HEK293 (cell line): ENCODE data around the gene CCDC146.

Experiments
- CTCF ChIA-PET: fragments of 350-600 bp; formaldehyde crosslinking; extraction: SDS; loops from one replicate; lab custom pipeline; 2021; ENCODE audit warnings: antibody characterized with exemption; lab: Yijun Ruan, JAX
- POLR2A ChIA-PET: fragments of 300-600 bp; formaldehyde crosslinking; extraction: SDS; loops from one replicate; lab custom pipeline; 2020; ENCODE audit warnings: antibody characterized with exemption, inconsistent platforms; lab: Yijun Ruan, JAX
- H3K27ac ChIP-seq: fragments of 200-500 bp; sonication (Bioruptor generic); 2 replicates; pipeline ENCODE4 v1.5.1; 2014; ENCODE audit warnings: low read depth, low read length, control low read depth, inconsistent platforms; ENCODE audit errors: extremely low read depth
- H3K36me3 ChIP-seq, 2 experiments: fragments of 200-500 bp in 1 of 2; sonication (Bioruptor generic) in 1 of 2; 1 replicate in 1 of 2; 2 replicates in 1 of 2; pipeline ENCODE4 v1.5.1; 2014 to 2017; ENCODE audit warnings: inconsistent platforms in 2 of 2, low read length in 2 of 2; ENCODE audit not compliant: control insufficient read depth in 2 of 2, insufficient read depth in 1 of 2
- H3K4me1 ChIP-seq: fragments of 200-500 bp; sonication (Bioruptor generic); 2 replicates; pipeline ENCODE4 v1.5.1; 2014; ENCODE audit warnings: mild to moderate bottlenecking, low read length, inconsistent platforms; ENCODE audit not compliant: control insufficient read depth, insufficient read depth
- H3K4me3 ChIP-seq: 2 replicates; pipeline ENCODE4 v1.5.1; 2011; ENCODE audit warnings: low read depth, mild to moderate bottlenecking, control low read depth, low read length, moderate library complexity
- H3K9me3 ChIP-seq: fragments of 200-500 bp; sonication (Bioruptor generic); 2 replicates; pipeline ENCODE4 v1.5.1; 2014; ENCODE audit warnings: low read depth, low read length, inconsistent platforms; ENCODE audit not compliant: control insufficient read depth, insufficient read depth
- GFI1B ChIP-seq: fragments of 450-650 bp; formaldehyde crosslinking; IDR thresholded peaks from 2 replicates; pipeline ENCODE4 v1.5.1; 2016; ENCODE audit warnings: missing biosample characterization, missing genetic modification characterization
- KLF10 ChIP-seq: fragments of 450-650 bp; IDR thresholded peaks from 2 replicates; pipeline ENCODE4 v1.5.1; 2018; ENCODE audit warnings: missing biosample characterization, mild to moderate bottlenecking, missing genetic modification characterization
- KLF16 ChIP-seq: fragments of 450-650 bp; formaldehyde crosslinking; IDR thresholded peaks from 2 replicates; pipeline ENCODE4 v1.5.1; 2017; ENCODE audit warnings: missing biosample characterization, missing genetic modification characterization
- KLF7 ChIP-seq: fragments of 450-650 bp; formaldehyde crosslinking; IDR thresholded peaks from 2 replicates; pipeline ENCODE4 v1.5.1; 2016; ENCODE audit warnings: missing biosample characterization, missing genetic modification characterization, borderline replicate concordance
- OSR2 ChIP-seq: fragments of 450-650 bp; formaldehyde crosslinking; IDR thresholded peaks from 2 replicates; pipeline ENCODE4 v1.5.1; 2016; ENCODE audit warnings: missing biosample characterization, missing genetic modification characterization
- OVOL3 ChIP-seq: fragments of 450-650 bp; formaldehyde crosslinking; IDR thresholded peaks from 2 replicates; pipeline ENCODE4 v1.5.1; 2016; ENCODE audit warnings: missing biosample characterization, missing genetic modification characterization
- REPIN1 ChIP-seq: fragments of 450-650 bp; formaldehyde crosslinking; IDR thresholded peaks from 2 replicates; pipeline ENCODE4 v1.5.1; 2017; ENCODE audit warnings: missing biosample characterization, missing genetic modification characterization, low read depth
- SALL2 ChIP-seq: fragments of 450-650 bp; formaldehyde crosslinking; IDR thresholded peaks from 2 replicates; pipeline ENCODE4 v1.5.0; 2017; ENCODE audit warnings: missing biosample characterization, mild to moderate bottlenecking, missing genetic modification characterization, borderline replicate concordance
- ZBTB1 ChIP-seq: fragments of 450-650 bp; formaldehyde crosslinking; IDR thresholded peaks from 2 replicates; pipeline ENCODE4 v1.5.1; 2016; ENCODE audit warnings: missing biosample characterization, missing genetic modification characterization
- ZNF146 ChIP-seq: fragments of 450-650 bp; formaldehyde crosslinking; IDR thresholded peaks from 2 replicates; pipeline ENCODE4 v1.5.1; 2016; ENCODE audit warnings: missing biosample characterization, missing genetic modification characterization
- ZNF19 ChIP-seq: fragments of 450-650 bp; formaldehyde crosslinking; IDR thresholded peaks from 2 replicates; pipeline ENCODE4; 2016; ENCODE audit warnings: missing biosample characterization, missing genetic modification characterization, low read depth
- ZNF221 ChIP-seq: fragments of 450-650 bp; formaldehyde crosslinking; IDR thresholded peaks from 2 replicates; pipeline ENCODE4 v1.5.1; 2017; ENCODE audit warnings: missing biosample characterization, missing genetic modification characterization, borderline replicate concordance
- ZNF248 ChIP-seq: fragments of 450-650 bp; formaldehyde crosslinking; IDR thresholded peaks from 2 replicates; pipeline ENCODE4 v1.5.1; 2017; ENCODE audit warnings: missing biosample characterization, missing genetic modification characterization
- ZNF311 ChIP-seq: fragments of 450-650 bp; formaldehyde crosslinking; IDR thresholded peaks from 2 replicates; pipeline ENCODE4 v1.5.1; 2017; ENCODE audit warnings: missing biosample characterization, missing genetic modification characterization, borderline replicate concordance
- ZNF48 ChIP-seq: fragments of 450-650 bp; formaldehyde crosslinking; IDR thresholded peaks from 2 replicates; pipeline ENCODE4 v1.5.1; 2016; ENCODE audit warnings: missing biosample characterization, missing genetic modification characterization
- ZNF530 ChIP-seq: fragments of 450-650 bp; formaldehyde crosslinking; IDR thresholded peaks from 2 replicates; pipeline ENCODE4 v1.5.1; 2016; ENCODE audit warnings: low read depth, missing biosample characterization, missing genetic modification characterization
- ZNF571 ChIP-seq: fragments of 450-650 bp; formaldehyde crosslinking; IDR thresholded peaks from 2 replicates; pipeline ENCODE4 v1.5.0; 2017; ENCODE audit warnings: missing biosample characterization, missing genetic modification characterization
- ZNF658 ChIP-seq: fragments of 450-650 bp; formaldehyde crosslinking; IDR thresholded peaks from 2 replicates; pipeline ENCODE4; 2016; ENCODE audit warnings: missing biosample characterization, missing genetic modification characterization
- ZNF837 ChIP-seq: fragments of 450-650 bp; formaldehyde crosslinking; IDR thresholded peaks from 2 replicates; pipeline ENCODE4 v1.5.1; 2016; ENCODE audit warnings: missing biosample characterization, missing genetic modification characterization
- TF ChIP-seq, protein P1 (sequence below): fragments of 450-650 bp; formaldehyde crosslinking; IDR thresholded peaks from 2 replicates; pipeline ENCODE4 v1.5.1; 2016; ENCODE audit warnings: missing biosample characterization, missing genetic modification characterization
- TF ChIP-seq, protein P2 (sequence below): fragments of 450-650 bp; formaldehyde crosslinking; IDR thresholded peaks from 2 replicates; pipeline ENCODE4 v1.5.1; 2016; ENCODE audit warnings: missing biosample characterization, missing genetic modification characterization

The CCDC146 gene

DNA sequence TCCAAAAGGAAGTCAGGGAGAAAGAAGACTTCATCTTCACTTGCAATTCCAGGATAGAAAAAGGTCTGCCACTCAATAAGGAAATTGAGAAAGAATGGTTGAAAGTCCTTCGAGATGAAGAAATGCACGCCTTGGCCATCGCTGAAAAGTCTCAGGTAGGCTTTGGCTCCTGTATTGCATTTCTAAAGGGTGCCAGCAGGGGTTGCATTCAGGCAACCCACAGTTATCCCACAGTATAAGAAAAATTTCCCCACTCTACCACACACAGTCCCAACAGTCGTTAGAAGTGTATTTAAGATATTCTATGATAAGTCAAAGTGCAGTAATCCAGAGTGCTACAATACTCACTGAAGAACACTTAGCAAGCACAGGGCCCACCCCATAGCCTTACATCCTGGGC is 170.6 kb downstream of the CCDC146 start:
- no peak for TF ChIP-seq SALL2 (tag by site-specific recombination)
- TF ChIP-seq GFI1B, result no peak
- TF ChIP-seq ZNF146, result no peak
- TF ChIP-seq KLF7 (tag by site-specific recombination), result no peak
- TF ChIP-seq ZBTB1 (tag by site-specific recombination), result no peak
- TF ChIP-seq ZNF221 (tag by site-specific recombination), result no peak
- no peak for TF ChIP-seq KLF16 (tag by site-specific recombination)
- no peak for TF ChIP-seq ZNF658
- Histone ChIP-seq H3K9me3 (no peaks in the 10 kb centered on the region), H3K4me1 (no peaks in the 10 kb centered on the region), H3K36me3 (no peaks in the 10 kb centered on the region), H3K4me3 (no peak overlapping the region), H3K27ac (no peak overlapping the region)
- POLR2A ChIA-PET, result no interaction called here
- CTCF ChIA-PET, result no interaction called here

DNA sequence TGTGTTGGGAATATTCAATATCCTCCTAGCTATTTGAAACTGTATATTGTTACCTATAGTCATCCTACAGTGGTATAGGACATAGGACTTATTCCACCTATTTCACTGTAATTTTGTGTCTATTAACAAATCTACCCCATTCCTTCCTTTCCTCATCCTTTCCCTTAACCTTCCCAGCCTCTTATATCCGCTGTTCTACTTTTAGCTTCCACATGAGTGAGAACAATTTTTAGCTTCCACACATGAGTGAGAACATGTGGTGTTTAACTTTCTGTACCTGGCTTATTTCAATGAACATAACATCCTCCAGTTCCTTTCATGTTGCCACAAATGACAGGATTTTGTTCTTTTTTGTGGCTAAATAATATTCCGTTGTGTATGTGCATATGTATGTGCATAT is 173.1 kb downstream of the CCDC146 start:
- no peaks in the 10 kb centered on the region for H3K36me3 ChIP-seq
- no peak overlapping the region for H3K4me3 ChIP-seq
- ChIA-PET POLR2A (no interaction called here), CTCF (interaction anchor here (0.5 to 0.7 kb wide), 4 partner anchors 21 to 1149 kb away, joined by 3 to 4 read pairs (median 4); no protein-coding TSS in a partner anchor)
- TF ChIP-seq OSR2 (tag by site-specific recombination), result no peak
- no peak for TF ChIP-seq OVOL3 (tag by site-specific recombination)
- TF ChIP-seq ZNF311, result no peak
- TF ChIP-seq, protein P1, sequence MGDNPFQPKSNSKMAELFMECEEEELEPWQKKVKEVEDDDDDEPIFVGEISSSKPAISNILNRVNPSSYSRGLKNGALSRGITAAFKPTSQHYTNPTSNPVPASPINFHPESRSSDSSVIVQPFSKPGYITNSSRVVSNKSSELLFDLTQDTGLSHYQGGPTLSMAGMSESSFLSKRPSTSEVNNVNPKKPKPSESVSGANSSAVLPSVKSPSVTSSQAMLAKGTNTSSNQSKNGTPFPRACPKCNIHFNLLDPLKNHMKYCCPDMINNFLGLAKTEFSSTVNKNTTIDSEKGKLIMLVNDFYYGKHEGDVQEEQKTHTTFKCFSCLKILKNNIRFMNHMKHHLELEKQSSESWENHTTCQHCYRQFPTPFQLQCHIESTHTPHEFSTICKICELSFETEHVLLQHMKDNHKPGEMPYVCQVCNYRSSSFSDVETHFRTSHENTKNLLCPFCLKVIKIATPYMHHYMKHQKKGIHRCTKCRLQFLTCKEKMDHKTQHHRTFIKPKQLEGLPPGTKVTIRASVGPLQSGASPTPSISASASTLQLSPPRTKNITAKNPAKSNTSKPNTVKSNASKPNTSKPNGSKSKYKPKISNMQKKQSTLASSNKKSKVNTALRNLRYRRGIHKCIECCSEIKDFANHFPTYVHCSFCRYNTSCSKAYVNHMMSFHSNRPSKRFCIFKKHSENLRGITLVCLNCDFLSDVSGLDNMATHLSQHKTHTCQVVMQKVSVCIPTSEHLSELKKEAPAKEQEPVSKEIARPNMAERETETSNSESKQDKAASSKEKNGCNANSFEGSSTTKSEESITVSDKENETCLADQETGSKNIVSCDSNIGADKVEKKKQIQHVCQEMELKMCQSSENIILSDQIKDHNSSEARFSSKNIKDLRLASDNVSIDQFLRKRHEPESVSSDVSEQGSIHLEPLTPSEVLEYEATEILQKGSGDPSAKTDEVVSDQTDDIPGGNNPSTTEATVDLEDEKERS (tag by site-specific recombination), result no peak
- TF ChIP-seq ZNF248 (tag by site-specific recombination), result no peak
- TF ChIP-seq KLF10 (tag by site-specific recombination), result no peak
- no peak for TF ChIP-seq ZNF571 (tag by site-specific recombination)
- no peak for TF ChIP-seq REPIN1 (tag by site-specific recombination)
- TF ChIP-seq, protein P2, sequence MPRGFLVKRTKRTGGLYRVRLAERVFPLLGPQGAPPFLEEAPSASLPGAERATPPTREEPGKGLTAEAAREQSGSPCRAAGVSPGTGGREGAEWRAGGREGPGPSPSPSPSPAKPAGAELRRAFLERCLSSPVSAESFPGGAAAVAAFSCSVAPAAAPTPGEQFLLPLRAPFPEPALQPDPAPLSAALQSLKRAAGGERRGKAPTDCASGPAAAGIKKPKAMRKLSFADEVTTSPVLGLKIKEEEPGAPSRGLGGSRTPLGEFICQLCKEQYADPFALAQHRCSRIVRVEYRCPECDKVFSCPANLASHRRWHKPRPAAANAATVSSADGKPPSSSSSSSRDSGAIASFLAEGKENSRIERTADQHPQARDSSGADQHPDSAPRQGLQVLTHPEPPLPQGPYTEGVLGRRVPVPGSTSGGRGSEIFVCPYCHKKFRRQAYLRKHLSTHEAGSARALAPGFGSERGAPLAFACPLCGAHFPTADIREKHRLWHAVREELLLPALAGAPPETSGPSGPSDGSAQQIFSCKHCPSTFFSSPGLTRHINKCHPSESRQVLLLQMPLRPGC (tag by site-specific recombination), result no peak
- TF ChIP-seq ZNF19 (tag by site-specific recombination), result no peak
- TF ChIP-seq ZNF530 (tag by site-specific recombination), result no peak
- TF ChIP-seq ZNF48, result no peak
- TF ChIP-seq ZNF837 (tag by site-specific recombination), result no peak
- H3K27ac ChIP-seq, result no peak overlapping the region
- no peaks in the 10 kb centered on the region for H3K9me3 ChIP-seq
- no peaks in the 10 kb centered on the region for H3K4me1 ChIP-seq
